Duodenal mucosa (tissue), 2 donors: ENCODE data around the gene ALDH3A1.

Experiments used
- H3K27ac ChIP-seq: one replicate; pipeline ENCODE4 v1.7.0; 2013; ENCODE audit warnings: low read depth, low read length
- H3K27me3 ChIP-seq, 2 donors: one replicate each; pipeline ENCODE4 v1.7.0; 2013; ENCODE audit warnings: low read length in 2 of 2, control low read depth in 1 of 2; ENCODE audit not compliant: insufficient read depth in 2 of 2, control insufficient read depth in 1 of 2
- H3K36me3 ChIP-seq, 2 donors: one replicate each; pipeline ENCODE4 v1.7.0; 2013; ENCODE audit warnings: low read length in 2 of 2, control low read depth in 1 of 2; ENCODE audit not compliant: insufficient read depth in 2 of 2, control insufficient read depth in 1 of 2
- H3K4me1 ChIP-seq, 2 donors: one replicate each; pipeline ENCODE4 v1.7.0; 2013; ENCODE audit warnings: low read length in 2 of 2, control low read depth in 1 of 2; ENCODE audit not compliant: insufficient read depth in 2 of 2, control insufficient read depth in 1 of 2
- H3K4me3 ChIP-seq, 2 donors: one replicate each; pipeline ENCODE4 v1.7.0; 2013; ENCODE audit warnings: low read length in 2 of 2, low read depth in 1 of 2
- H3K9ac ChIP-seq, 2 donors: one replicate each; pipeline ENCODE4 v1.7.0; 2013; ENCODE audit warnings: low read length in 2 of 2, low read depth in 1 of 2
- H3K9me3 ChIP-seq, 2 donors: one replicate each; pipeline ENCODE4 v1.7.0; 2013; ENCODE audit warnings: low read length in 2 of 2, control low read depth in 1 of 2; ENCODE audit not compliant: control insufficient read depth in 1 of 2

ALDH3A1 gene

GRCh38 chr17:19740933-19741332 lies 7.2 kb downstream of the ALDH3A1 start:
- Histone ChIP-seq H3K27ac (no peak overlapping the region), H3K4me3 (no peak overlapping the region), H3K9ac (no peak overlapping the region), H3K27me3 (no peaks in the 10 kb centered on the region), H3K36me3 (no peaks in the 10 kb centered on the region), H3K9me3 (no peaks in the 10 kb centered on the region), H3K4me1 (peaks cover 14 to 15% of the 10 kb centered on the region in 2 donors)

GRCh38 chr17:19739241-19740201 lies 8.6 kb downstream of the ALDH3A1 start:
- H3K9me3 ChIP-seq, result no peaks in the 10 kb centered on the region
- no peaks in the 10 kb centered on the region for H3K27me3 ChIP-seq
- H3K27ac ChIP-seq, result no peak overlapping the region
- H3K4me1 ChIP-seq, result peaks cover 8 to 15% of the 10 kb centered on the region in 2 donors
- H3K4me3 ChIP-seq, result no peak overlapping the region
- H3K36me3 ChIP-seq, result no peaks in the 10 kb centered on the region
- no peak overlapping the region for H3K9ac ChIP-seq

GRCh38 chr17:19738757-19739156 lies 9.3 kb downstream of the ALDH3A1 start:
- Histone ChIP-seq H3K4me1 (peaks cover 14 to 22% of the 10 kb centered on the region in 2 donors), H3K36me3 (no peaks in the 10 kb centered on the region), H3K27me3 (no peaks in the 10 kb centered on the region), H3K27ac (no peak overlapping the region), H3K9ac (no peak overlapping the region), H3K4me3 (no peak overlapping the region), H3K9me3 (no peaks in the 10 kb centered on the region)

GRCh38 chr17:19738073-19738449 lies 10.0 kb downstream of the ALDH3A1 start:
- Histone ChIP-seq H3K27ac (no peak overlapping the region), H3K9me3 (no peaks in the 10 kb centered on the region), H3K4me1 (peaks cover 14 to 22% of the 10 kb centered on the region in 2 donors), H3K9ac (no peak overlapping the region), H3K27me3 (no peaks in the 10 kb centered on the region), H3K36me3 (no peaks in the 10 kb centered on the region), H3K4me3 (no peak overlapping the region)

GRCh38 chr17:19737305-19738072 lies 10.6 kb downstream of the ALDH3A1 start:
- no peak overlapping the region for H3K9ac ChIP-seq
- peaks cover 14 to 22% of the 10 kb centered on the region in 2 donors for H3K4me1 ChIP-seq
- no peaks in the 10 kb centered on the region for H3K9me3 ChIP-seq
- H3K36me3 ChIP-seq, result no peaks in the 10 kb centered on the region
- H3K27ac ChIP-seq, result no peak overlapping the region
- no peak overlapping the region for H3K4me3 ChIP-seq
- H3K27me3 ChIP-seq, result no peaks in the 10 kb centered on the region

DNA sequence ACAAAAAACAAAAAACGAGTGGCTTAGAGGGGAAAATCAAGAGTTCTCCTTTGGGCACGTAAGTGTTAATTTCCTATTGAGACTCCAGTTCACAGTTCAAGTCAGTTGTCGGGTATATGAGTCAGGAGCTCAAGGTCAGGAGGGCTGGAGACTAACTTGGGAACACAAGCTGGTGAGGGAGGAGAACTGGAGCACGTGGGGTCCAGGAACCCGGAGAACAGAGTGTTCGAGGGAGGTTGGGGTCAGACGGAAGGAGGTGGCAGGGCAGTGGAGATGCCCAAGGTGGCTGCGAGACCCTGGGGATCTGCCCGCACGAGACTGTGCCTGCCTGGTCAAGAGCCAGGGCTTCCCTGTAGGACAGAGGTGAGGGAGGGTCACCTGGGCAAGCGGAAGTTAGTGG lies 12.0 kb downstream of the ALDH3A1 start:
- Histone ChIP-seq H3K27me3 (no peaks in the 10 kb centered on the region), H3K9ac (no peak overlapping the region), H3K27ac (no peak overlapping the region), H3K4me3 (no peak overlapping the region), H3K9me3 (no peaks in the 10 kb centered on the region), H3K36me3 (no peaks in the 10 kb centered on the region), H3K4me1 (peaks cover 14 to 22% of the 10 kb centered on the region in 2 donors)

DNA sequence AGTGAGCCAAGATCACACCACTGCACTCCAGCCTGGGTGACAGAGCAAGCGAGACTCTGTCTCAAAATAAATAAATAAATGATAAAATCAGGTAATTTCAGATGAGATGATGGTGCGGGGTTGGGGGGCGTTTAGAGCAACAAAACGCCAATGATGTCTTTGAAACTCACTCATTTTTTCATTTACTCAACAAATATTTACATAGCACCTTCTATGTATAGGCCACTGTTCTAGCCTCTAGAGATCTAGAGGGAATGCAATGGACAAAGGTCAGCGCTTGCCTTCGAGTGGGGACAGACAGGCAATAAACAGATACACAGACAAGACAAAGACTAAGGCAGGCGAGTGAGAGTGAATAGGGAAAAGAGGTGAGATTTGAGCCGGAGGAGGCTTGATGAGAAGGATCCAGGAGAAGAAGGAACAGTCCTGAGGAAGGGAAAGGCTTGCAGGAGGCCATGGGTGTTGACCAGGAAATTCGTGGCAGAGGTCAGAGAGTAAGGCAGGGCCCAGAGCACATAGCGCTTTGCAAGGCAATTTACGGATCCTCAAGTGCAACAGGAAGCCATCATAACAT lies 14.1 kb downstream of the ALDH3A1 start:
- Histone ChIP-seq H3K27ac (no peak overlapping the region), H3K36me3 (no peaks in the 10 kb centered on the region), H3K4me1 (peaks cover 14 to 22% of the 10 kb centered on the region in 2 donors), H3K4me3 (no peak overlapping the region), H3K27me3 (no peaks in the 10 kb centered on the region), H3K9me3 (no peaks in the 10 kb centered on the region), H3K9ac (no peak overlapping the region)

- Histone ChIP-seq H3K27ac (no peak overlapping the region), H3K4me3 (no peak overlapping the region), H3K4me1 (peaks cover 23 to 34% of the 10 kb centered on the region in 2 donors), H3K9me3 (no peaks in the 10 kb centered on the region), H3K36me3 (no peaks in the 10 kb centered on the region), H3K27me3 (no peaks in the 10 kb centered on the region), H3K9ac (no peak overlapping the region)
Observed at GRCh38 chr17:19731626-19732025, 16.5 kb downstream of the ALDH3A1 start.

DNA sequence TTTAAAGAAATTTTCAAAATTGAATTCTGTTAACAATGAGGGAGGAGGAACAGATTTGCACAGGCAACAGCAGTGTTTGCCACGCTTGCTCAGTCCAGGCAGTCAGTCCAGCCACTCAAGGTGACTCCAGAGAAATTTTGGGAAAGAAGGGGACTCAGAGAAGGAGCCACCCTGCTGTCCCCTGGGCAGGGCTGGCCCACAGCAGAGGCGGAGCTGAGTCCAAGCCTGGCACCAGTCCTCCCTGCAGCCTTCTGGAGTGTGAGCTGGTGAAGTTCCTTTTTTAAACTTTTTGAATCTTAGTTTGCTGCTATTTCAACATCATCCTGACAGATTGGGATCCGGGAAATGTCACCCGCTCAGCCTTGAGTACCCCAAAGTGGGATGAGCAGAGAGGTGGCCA lies 17.3 kb downstream of the ALDH3A1 start:
- H3K27ac ChIP-seq, result no peak overlapping the region
- no peak overlapping the region for H3K4me3 ChIP-seq
- no peak overlapping the region for H3K9ac ChIP-seq
- no peaks in the 10 kb centered on the region for H3K9me3 ChIP-seq
- no peaks in the 10 kb centered on the region for H3K36me3 ChIP-seq
- peaks cover 19 to 28% of the 10 kb centered on the region in 2 donors for H3K4me1 ChIP-seq
- H3K27me3 ChIP-seq, result no peaks in the 10 kb centered on the region

DNA sequence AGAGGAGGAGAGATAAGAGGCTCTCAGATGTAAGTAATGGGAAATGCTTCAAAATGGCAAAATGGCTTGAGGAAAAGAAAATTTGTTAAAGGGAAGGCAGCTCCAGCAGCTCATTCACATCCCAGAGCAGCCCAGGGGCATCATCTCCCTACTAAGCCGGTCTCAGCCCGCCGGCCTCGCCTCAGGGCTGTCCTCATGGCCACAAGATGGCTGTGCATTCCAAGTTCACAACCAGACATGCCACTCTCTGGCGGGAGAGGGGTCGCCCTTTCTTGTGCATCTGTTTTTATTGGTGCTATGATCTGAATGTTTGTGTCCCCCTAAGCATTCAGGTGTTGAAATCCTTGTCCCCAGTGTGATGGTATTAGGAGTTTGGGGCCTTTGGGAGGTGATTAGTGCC lies 18.2 kb downstream of the ALDH3A1 start:
- Histone ChIP-seq H3K9ac (no peak overlapping the region), H3K27ac (no peak overlapping the region)

More for the DNA sequence above, 18.2 kb downstream of the ALDH3A1 start:
- Histone ChIP-seq H3K9me3 (no peaks in the 10 kb centered on the region), H3K27me3 (no peaks in the 10 kb centered on the region), H3K36me3 (no peaks in the 10 kb centered on the region), H3K4me1 (peaks cover 19 to 23% of the 10 kb centered on the region in 2 donors), H3K4me3 (no peak overlapping the region)
